Cerebellar cortex (tissue), 1 donor: ENCODE results near the gene MSMO1.
A peak's percentile ranks its signal among the peaks of the same experiment; 100 is the strongest.
"Not testable (repeated sequence)": the region's sequence is repeated elsewhere in the genome, so short reads cannot be mapped to it uniquely, and the experiment has no call there.

Experiments used
- DNase-seq: peaks from one replicate; pipeline ENCODE4 v3.0.0-alpha.2; 2015; ENCODE audit warnings: low spot score

Gene MSMO1

DNA sequence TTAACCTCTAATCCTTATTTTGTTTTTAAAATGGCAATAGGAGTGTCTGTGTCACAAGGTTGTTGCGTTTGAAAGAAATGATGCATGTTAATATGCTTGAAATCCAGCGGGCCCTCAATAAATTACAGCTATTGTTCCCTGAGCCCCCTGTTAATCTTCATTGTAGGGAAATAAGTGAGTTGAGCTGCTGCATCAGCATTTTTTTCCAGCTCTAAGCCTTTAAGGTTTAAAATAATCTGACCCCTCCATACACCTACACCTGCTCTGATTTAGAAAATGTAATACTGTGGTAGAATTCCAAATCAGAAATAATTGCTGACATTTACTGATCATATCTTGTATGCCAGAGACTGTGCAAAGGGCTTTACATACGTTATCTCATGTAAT lies 2.6 kb upstream of the MSMO1 start:
- no peak for DNase-seq

DNA sequence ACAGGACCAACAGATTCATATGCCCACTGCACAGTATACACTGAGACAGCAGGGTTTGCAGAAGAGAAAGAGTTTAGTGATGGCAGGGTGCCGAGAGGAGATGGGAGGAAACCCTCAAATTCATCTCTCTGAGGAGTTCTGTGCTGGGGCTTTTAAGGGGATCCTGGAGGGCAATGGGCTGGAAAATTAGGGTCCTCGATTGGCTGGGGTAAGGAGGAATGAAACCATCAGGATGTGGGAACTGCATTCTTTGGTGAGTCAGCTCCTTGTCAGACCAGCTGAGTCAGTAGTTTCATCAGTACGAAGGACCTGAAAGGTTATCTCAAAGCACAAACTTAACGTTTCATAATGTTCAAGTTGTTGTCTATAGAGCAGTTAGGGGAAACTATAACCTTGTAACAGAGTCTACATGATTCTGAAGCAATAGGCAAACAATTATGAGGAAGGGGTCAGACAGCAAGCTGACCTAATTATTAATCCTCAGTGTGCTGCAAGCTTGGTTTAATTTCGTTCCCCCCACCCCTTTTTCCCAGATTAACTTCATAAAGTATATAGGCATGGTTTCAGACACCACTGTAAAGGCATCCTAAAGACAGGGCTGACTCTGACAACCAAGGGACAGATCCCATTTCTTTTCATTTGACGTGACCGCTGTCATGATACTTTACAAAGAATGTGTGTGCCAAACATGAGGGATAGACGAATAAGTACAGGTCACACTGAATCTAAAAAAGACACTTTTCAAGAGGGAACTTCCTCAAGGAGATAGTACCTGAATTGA lies 1.5 kb upstream of the MSMO1 start:
- no peak for DNase-seq

DNA sequence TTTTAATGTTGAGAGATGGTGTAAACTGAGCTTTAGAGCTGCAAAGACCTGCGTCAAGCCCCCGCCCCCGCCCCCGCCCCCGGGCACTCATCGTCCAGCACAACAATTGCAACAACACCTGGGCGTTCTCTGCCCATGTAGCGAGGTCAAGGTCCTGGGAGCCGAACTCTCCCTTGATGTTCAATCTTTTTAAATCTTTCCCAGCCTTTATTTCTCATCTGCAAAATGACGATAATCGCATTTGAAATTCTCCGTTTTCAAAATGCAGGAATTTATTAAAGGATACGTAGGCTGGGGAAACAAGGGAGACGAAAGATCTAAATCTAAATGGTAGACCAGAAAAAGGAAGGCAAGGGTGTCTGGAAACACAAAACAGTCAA lies 648 bp upstream of the MSMO1 start:
- DNase-seq = no peak

DNA sequence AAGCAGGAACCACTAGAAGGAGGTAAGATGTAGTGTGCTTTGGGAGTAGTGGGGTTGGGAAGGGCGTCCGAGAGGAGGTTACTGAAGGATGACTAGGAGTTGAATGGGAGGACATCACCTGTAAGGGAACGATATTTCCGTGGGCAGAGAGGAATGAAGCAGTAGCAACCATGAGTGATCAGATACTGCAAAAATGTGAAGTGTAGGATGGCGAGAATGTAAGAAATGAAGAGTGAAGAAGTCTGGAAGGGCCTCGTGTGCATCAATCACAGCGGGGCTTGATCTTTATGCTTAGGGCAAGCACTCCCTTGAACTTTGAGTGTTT lies 594 bp downstream of the MSMO1 start:
- no peak for DNase-seq

DNA sequence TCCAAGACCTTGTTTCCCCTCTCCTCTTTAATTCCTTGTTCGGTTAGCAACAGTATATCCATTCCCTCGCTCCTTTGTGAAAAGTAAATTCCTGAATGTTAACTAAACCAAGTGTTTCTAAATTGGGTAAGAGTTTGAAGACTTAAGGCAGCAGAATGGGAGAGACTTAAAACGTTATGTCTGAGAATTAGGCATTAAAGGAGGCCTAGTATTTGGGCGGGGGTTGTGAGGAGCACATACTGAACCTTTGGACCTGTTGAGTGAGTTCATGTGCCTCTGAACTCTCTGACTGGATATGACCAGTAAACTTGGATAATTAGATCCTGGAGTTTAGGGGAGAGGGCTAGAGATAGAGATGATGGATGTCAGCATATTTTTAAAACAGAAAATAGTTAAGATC lies 1.2 kb downstream of the MSMO1 start:
- no peak for DNase-seq

DNA sequence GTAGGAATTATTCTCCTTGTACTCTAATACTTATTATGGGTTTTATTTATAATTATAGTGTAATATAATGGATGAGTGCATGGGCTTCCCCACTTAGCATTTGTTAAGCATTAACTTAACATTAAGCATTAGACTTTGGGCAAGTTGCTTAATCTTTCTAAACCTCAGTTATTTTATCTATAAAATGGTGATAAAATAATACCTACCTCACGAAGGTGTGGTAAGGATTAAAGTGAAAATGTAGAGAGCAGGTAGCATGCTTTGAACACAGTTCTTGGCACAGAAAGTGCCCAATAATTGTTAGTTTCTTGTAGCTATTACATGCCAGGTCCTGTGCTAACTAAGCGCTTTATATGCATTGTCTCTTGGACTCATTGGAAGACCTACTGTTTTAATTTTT lies 2.6 kb downstream of the MSMO1 start:
- no peak for DNase-seq

DNA sequence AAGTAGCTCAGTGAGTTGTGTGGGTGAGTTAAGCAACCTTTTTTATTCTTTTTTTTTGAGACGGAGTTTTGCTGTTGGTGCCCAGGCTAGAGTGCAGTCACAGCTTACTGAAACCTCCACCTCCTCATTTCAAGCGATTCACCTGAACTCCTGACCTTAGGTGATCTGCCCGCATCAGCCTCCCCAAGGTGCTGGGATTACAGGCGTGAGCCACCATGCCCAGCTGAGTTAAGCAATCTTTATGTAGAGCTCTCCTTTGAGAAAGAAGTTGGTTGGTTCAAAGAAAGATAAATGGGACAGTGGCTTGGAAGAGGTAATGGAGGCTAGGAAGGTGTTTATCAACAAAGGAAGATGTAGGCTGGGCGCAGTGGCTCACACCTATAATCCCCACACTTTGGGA lies 3.2 kb downstream of the MSMO1 start:
- DNase-seq = no peak

DNA sequence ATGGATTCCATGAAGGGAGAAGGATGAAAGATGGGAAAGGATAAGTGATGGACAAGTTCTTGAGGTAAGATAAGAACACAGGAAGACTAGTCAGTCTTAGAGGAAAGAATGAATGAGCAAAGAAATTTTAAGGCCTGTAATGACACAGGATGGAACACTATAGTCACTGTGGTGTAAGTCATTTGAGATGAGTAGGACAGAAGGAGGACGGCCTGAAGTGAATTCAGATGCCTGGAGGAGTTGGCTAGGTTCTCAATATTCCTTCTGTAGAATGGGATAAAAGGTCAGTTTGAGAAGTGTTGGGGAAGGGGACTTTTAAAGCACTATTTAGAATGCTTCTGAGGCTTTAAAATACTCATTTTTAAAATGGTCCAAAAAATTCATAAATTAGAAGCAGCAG lies 3.9 kb downstream of the MSMO1 start:
- no peak for DNase-seq

DNA sequence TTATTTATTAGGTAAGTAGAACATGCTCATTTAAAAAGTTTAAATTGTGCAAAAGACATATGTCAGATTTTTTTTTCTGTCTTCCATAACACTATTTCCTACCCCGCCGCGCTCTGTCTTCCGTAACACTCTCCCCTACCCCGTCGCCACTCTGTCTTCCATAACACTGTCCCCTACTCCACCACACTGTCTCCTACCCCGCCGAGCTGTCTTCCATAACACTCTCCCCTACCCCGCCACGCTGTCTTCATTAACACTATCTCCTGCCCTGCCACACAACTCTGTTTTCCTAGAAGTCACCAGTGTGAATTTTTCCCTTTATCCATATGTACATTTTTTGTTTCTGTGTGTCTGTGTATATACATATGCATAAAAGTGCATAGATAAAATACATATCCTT lies 4.4 kb downstream of the MSMO1 start:
- no peak for DNase-seq

DNA sequence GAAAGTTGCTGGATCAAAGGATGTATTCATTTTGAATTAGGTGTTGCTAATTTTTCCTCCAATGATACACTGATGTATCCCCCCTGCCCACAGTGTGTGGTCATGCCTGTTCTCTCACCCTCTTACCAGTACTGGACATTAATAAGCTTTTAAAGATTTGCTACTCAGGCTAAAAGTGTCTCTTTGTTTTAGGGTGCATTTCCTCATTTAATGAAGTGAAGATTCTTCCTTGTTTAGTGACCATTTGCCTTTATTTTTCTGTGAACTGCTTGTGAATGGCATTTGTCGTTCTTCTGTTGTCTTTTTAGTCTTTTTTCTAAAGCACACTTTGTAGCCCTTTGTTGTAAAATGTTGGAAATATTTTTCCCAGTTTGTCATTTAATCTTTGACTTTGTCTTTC lies 5.0 kb downstream of the MSMO1 start:
- no peak for DNase-seq

DNA sequence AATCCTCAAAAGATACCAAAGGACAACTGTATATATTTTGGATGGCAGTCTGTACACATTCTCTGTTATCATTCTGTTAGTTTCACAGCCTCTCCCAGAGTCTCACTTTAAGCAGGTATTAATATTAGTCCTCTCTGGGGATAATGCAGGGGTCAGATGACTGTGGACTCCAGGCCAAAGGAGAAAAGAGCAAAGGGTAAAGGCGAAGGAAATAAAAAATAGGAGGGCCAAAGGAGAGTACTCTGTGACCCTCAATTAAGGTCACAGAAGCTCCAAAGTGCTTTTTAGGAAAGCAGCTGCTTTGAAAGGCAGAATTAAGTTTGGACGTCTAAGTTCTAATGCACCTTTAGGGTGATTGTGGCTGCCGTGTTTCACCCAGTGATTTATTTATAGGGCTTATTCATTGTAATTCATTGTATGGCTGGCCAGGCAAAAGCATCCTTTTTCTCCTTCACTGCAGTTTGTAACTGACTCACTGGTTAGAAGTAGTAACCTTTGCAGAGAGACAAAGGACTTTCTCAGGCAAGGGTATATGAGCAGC lies 7.8 kb downstream of the MSMO1 start:
- no peak for DNase-seq

DNA sequence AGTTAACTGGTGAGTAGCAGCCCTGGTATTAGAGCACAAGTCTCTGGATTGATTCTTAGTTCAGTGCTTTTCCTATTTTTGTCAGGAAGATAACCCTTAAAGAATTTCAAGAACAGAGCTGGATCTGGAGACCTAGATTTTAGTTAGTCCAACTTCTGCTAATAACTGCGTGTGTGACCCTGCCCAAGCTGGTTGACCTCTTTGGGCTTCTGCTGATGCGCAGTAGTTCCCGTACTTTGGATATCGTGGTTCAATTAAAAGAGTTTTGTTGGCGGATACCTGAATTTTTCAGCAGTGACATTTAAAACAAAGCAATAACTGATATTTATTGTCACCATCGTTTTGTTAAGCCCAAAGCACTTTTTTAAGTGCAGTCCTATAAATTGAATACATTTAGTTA lies 9.3 kb downstream of the MSMO1 start:
- no peak for DNase-seq

DNA sequence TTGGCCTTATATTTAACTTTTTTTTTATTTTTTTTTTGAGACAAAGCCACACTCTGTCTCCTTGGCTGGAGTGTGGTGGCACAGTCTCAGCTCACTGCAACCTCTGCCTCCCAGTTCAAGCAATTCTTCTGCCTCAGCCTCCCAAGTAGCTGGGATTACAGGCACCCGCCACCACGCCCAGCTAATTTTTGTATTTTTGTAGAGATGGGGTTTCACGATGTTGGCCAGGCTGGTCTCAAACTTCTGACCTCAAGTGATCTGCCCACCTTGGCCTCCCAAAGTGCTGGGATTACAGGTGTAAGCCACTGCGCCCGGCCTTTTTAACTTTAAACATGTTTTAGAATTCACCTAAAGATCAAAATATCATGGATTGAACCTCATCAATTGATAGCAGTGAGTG lies 14.9 kb downstream of the MSMO1 start:
- DNase-seq = not testable (repeated sequence)

DNA sequence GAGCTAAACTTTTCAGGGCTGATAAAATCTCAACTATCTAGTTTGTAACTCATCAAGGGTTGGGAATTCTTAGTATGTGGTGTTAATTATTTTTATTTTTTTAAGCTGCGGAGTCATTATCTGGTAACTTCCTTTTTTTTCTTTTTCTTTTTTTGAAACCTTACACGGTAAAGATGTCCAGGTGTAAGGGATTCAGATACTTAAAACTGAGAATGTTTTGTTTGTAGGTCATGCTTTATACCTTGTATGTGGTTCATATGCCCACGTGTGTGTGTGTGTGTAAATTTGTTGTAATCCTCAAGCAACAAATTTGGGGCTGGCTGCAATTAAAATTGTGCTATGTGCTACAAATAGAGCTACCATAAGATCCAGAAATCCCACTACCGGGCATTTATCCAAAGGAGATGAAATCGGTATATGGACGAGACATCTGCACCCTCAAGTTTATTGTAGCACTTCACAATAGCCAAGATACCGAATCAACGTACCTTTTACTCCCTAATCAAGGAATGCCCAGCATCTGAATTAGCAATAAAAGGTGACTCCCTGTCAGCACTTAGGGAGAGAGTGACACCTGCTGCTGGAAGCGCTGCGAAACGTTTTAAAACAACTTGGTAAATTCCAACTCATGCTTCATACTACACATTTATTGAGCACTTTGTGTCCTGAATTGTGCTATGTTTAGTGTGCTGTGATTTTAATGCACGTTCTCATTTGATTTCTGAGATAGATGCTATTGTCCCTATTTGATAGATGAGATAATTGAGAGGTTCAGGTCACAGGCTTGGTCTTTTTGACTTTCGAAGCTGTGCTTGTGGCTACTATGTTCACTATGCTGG lies 16.1 kb downstream of the MSMO1 start:
- no peak for DNase-seq

DNA sequence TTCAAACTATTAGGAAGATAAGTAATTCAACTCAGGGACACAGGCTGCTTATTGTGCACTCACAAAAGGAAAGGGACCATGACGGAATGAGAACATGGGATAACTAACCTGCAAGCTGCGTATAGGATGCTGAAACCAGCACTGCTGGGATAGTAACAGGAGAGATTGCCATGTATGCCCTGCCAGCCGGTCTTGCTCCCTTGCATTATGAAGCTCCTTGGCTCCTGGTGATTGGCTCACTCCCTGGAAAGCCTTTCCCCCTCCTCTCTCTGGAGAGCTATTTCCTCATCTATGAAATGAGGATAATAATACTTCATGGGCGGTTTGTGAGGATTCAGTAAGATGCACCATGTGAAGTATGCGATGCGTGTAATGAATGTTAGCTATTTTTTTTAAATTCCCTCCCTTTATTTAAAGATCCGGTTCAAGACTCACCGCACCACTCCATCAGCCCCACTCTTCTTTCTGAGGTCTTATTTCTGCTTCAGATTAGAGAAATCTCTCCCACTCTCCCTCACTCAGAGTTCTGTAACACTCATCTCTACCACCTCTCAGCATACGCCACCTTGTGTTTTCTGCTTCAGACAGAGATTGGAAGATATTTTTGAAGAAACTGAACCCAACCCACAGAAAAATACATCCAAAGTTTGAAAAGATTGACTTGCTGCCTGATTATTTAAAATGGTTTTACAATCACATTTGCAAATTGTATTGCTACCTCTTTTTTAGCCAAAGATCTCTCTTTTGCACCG lies 18.4 kb downstream of the MSMO1 start:
- no peak for DNase-seq

DNA sequence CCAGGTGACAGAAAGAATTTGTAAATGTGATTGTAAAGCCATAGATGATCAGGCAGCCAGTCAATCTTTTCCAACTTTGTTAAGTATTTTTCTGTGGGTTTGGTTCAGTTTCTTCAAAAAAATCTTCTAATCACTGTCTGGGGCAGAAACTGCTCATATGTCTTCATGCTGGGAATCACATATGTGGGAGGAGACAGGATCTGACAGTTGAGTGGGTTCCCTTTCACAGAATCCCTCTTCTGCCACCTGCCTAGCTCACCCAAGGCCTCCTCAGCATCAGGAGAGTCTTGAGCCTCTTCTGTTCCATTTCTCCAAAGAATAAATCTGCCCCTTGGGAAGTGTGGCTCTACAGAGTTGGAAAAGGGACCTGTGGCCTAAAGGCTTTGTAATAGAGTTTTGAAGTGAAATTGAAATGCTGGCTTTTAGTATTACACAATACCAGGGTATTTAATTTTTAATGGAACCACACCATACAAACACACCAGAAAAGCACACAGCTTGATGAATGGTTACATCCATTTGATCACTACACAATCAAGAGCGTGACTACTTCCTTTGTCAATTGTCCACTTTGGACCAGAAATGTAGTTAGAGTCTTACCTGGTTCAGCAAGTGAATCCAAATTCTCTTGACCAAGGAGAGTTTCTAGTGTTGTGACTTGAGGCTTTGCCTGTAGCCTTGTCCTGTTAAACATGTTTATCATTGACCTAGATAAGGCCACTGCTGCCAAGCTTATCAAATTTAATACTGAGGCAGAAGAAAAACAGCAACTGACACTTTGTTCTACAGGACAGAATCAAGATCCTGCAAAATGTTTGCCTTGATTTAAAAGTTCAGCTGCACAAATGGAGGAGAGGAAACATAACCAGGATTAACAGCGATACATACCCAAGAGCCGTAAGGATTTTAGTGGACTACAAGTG lies 20.4 kb downstream of the MSMO1 start:
- DNase-seq = no peak

DNA sequence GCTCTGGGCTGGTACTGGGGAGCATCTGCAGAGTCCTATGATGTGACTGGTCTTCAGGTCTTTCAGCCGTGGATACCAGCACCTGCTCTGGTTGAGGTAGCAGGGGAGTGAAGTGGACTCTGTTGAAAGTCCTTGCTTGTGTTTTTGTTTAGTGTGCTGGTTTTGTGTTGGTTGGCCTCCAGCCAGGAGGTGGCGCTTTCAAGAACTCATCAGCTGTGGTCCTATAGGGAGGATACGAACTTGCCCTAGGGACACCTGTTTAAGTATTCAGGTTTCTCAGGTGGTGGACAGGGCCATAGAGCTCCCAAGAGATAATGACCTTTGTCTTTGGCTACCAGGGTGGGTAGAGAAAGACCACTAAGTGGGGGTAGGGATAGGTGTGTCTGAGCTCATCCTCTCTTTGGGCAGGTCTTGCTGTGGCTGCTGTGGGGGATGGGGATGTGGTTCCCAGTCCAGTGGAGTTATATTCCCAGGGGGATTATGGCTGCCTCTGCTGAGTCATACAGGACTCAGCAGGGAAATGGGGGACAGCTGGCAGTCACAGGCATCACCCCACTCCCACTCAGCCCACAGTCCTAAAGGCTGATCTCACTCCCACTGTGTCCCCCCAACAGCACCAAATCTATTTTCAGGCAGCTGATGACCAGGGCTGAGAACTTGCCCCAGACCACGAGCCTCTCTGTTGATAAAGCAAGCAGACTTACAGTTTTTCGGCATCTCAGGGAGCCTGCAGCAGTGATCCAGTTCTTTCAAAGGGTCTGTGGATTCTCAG lies 24.1 kb downstream of the MSMO1 start:
- no peak for DNase-seq

DNA sequence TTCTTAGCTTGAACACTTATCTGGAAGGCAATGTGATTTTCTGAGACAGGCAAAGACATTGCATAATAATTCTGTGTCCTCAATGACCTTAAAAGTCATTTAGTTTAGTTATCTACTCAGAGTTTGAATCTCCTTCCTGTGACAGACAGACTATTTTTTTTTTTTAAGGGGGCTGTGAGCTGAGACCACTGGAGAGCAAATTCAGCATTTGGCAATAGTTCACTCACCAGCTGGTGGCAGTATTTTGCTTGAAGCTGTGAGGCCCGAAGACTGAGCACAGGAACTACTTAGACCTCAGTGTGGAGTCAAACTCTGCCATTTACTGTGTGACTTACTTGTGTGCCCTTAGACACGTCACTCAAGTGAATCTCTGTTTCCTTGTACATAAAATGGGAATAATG lies 28.4 kb downstream of the MSMO1 start:
- peak; percentile 81 for DNase-seq

DNA sequence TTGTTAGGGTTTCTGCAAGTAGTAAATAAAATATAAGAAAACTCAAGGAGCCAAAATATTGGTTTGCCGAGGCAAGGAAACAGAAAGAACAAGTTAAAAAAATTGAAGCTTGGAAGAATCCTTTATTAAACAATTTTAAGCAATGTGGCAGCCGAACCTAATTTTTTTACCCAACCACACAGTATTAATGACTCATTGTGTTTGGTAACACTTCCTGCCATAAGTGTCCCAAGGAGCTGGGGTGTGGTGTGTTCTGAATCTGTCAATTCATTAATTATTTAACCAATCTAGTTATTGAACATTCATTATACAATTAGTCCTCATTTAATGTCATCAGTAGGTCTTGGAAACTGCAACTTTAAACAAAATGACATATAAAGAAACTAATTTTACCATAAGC lies 32.0 kb downstream of the MSMO1 start:
- DNase-seq = no peak

DNA sequence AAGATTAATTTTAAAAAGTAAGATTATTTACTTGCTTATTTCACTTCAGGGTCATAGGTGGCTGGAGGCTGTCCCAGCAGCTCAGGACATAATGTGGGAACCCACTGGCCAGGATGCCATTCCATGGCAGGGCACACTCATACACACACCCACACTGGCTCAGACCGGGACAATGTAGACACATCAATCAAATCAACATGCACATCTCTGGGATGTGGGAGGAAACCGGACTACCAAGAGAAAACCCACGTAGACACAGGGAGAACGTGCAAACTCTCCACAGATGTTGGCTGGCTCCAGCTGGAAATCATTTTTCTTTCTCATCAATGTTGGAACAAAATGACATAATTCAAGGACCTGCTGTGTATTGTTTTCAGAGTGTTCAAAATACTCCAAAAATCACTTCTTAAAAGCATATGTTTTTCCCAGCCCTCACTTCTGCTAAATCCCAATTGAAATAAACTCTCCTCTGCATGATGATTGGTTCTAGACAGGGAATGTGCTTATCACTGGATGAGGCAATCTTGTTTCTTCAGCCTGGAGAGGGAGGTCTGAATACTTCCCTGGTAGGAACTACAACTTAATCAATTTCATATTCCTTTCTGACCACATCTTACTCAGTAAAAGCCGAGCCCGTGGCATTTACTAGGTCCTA lies 32.7 kb downstream of the MSMO1 start:
- DNase-seq = no peak
